Fibroblast of lung (primary cell): ENCODE measurements around the gene SLC28A1.

Experiments used
- EZH2 ChIP-seq: IDR thresholded peaks from 2 replicates; pipeline ENCODE4 v1.5.1; 2012; ENCODE audit warnings: low read length, control low read depth, mild to moderate bottlenecking; ENCODE audit errors: missing control alignments
- TF ChIP-seq, protein P1 (sequence below), 2 donors: IDR thresholded peaks in 1 of 2; conservative IDR thresholded peaks in 1 of 2; 1 replicate in 1 of 2; 2 replicates in 1 of 2; pipeline ENCODE4 v1.5.1; 2011 to 2012; ENCODE audit warnings: low read length in 2 of 2, control low read depth in 1 of 2, inconsistent platforms in 1 of 2, low read depth in 1 of 2, mild to moderate bottlenecking in 1 of 2

GRCh38 chr15:84937144-84937543 lies 52.7 kb downstream of the SLC28A1 start:
- TF ChIP-seq, protein P1, sequence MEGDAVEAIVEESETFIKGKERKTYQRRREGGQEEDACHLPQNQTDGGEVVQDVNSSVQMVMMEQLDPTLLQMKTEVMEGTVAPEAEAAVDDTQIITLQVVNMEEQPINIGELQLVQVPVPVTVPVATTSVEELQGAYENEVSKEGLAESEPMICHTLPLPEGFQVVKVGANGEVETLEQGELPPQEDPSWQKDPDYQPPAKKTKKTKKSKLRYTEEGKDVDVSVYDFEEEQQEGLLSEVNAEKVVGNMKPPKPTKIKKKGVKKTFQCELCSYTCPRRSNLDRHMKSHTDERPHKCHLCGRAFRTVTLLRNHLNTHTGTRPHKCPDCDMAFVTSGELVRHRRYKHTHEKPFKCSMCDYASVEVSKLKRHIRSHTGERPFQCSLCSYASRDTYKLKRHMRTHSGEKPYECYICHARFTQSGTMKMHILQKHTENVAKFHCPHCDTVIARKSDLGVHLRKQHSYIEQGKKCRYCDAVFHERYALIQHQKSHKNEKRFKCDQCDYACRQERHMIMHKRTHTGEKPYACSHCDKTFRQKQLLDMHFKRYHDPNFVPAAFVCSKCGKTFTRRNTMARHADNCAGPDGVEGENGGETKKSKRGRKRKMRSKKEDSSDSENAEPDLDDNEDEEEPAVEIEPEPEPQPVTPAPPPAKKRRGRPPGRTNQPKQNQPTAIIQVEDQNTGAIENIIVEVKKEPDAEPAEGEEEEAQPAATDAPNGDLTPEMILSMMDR (conservative IDR thresholded peaks at IDR 0.05 in 1 of 2, IDR thresholded peaks at IDR 0.05 in 1 of 2; ENCODE audit: low read depth in 1 of 2, low read length in 2 of 2), result no peak
- no peak for TF ChIP-seq EZH2
